ENCODE data around the gene GPC5. TPM values are rescaled to one million over a fixed set of nuclear protein-coding genes. Genes with fewer than 3 reads are reported as not detected.

The GPC5 gene
- polyA plus RNA-seq, 1 experiment = not detected

GRCh38 chr13:92768602-92769001, 1370.2 kb downstream of the GPC5 start:
- CTCF ChIA-PET = no interaction called here
- no peaks in the 10 kb centered on the region for H3K36me3 ChIP-seq (ENCODE audit: control insufficient read depth, insufficient read depth, low read length)
- H3K4me3 ChIP-seq (ENCODE audit: low read depth, low read length) = no peak overlapping the region
- no peaks in the 10 kb centered on the region for H3K27me3 ChIP-seq (ENCODE audit: control insufficient read depth, insufficient read depth, low read length)
- TF ChIP-seq CTCF (IDR thresholded peaks at IDR 0.05; ENCODE audit: insufficient read depth, low read depth, low read length) = no peak
- POLR2A ChIA-PET = no interaction called here
- DNase-seq (ENCODE audit: low read depth) = no peak

- H3K4me3 ChIP-seq (ENCODE audit: low read depth, low read length) = no peak overlapping the region
- ChIA-PET POLR2A (no interaction called here), CTCF (no interaction called here)
- TF ChIP-seq CTCF (IDR thresholded peaks at IDR 0.05; ENCODE audit: insufficient read depth, low read depth, low read length) = no peak
- no peaks in the 10 kb centered on the region for H3K36me3 ChIP-seq (ENCODE audit: control insufficient read depth, insufficient read depth, low read length)
- DNase-seq (ENCODE audit: low read depth) = no peak
- H3K27me3 ChIP-seq (ENCODE audit: control insufficient read depth, insufficient read depth, low read length) = no peaks in the 10 kb centered on the region
Measured at GRCh38 chr13:92769046-92769445, 1370.6 kb downstream of the GPC5 start.

GRCh38 chr13:92775658-92776057, 1377.2 kb downstream of the GPC5 start:
- TF ChIP-seq CTCF (IDR thresholded peaks at IDR 0.05; ENCODE audit: insufficient read depth, low read depth, low read length) = no peak
- POLR2A ChIA-PET = no interaction called here
- Histone ChIP-seq H3K4me3 (ENCODE audit: low read depth, low read length) (no peak overlapping the region), H3K27me3 (ENCODE audit: control insufficient read depth, insufficient read depth, low read length) (no peaks in the 10 kb centered on the region), H3K36me3 (ENCODE audit: control insufficient read depth, insufficient read depth, low read length) (no peaks in the 10 kb centered on the region)
- CTCF ChIA-PET = no interaction called here
- no peak for DNase-seq (ENCODE audit: low read depth)

- Histone ChIP-seq H3K4me3 (ENCODE audit: low read depth, low read length) (no peak overlapping the region), H3K27me3 (ENCODE audit: control insufficient read depth, insufficient read depth, low read length) (no peaks in the 10 kb centered on the region), H3K36me3 (ENCODE audit: control insufficient read depth, insufficient read depth, low read length) (no peaks in the 10 kb centered on the region)
- TF ChIP-seq CTCF (IDR thresholded peaks at IDR 0.05; ENCODE audit: insufficient read depth, low read depth, low read length) = no peak
- ChIA-PET POLR2A (no interaction called here), CTCF (no interaction called here)
- no peak for DNase-seq (ENCODE audit: low read depth)
Measured at GRCh38 chr13:92781965-92782690, 1383.7 kb downstream of the GPC5 start.

GRCh38 chr13:92802776-92803175, 1404.4 kb downstream of the GPC5 start:
- ChIA-PET POLR2A (no interaction called here), CTCF (no interaction called here)

More at GRCh38 chr13:92802776-92803175, 1404.4 kb downstream of the GPC5 start:
- DNase-seq (ENCODE audit: low read depth) = no peak
- H3K27me3 ChIP-seq (ENCODE audit: control insufficient read depth, insufficient read depth, low read length) = no peaks in the 10 kb centered on the region
- no peak overlapping the region for H3K4me3 ChIP-seq (ENCODE audit: low read depth, low read length)
- no peaks in the 10 kb centered on the region for H3K36me3 ChIP-seq (ENCODE audit: control insufficient read depth, insufficient read depth, low read length)
- no peak for TF ChIP-seq CTCF (IDR thresholded peaks at IDR 0.05; ENCODE audit: insufficient read depth, low read depth, low read length)
